HCT116 (cell line): ENCODE measurements around the gene ZNF462. TPM values are rescaled to one million over a fixed set of nuclear protein-coding genes. Genes with fewer than 3 reads are reported as not detected.

Experiments used
- ATAC-seq: fragments of 200-7000 bp; cut with Tn5 transposase; 2 replicates; pipeline ENCODE4 v1.9.1; 2020; ENCODE audit warnings: mild to moderate bottlenecking, moderate library complexity
- BruUV-seq: library from RNA; stranded (reverse); fragments of 400-500 nt; replicated peaks from 2 replicates; lab custom pipeline; 2021; lab: Mats Ljungman, UMichigan
- CTCF ChIA-PET: fragments of 300-600 bp; sonication (Branson Sonifier 250); formaldehyde crosslinking; loops from one replicate; lab custom pipeline; 2021; ENCODE audit warnings: antibody characterized with exemption; lab: Charles Lee
- POLR2A ChIA-PET: fragments of 300-600, 350-600 bp; sonication (Branson Sonifier 250); formaldehyde crosslinking; loops from one replicate; lab custom pipeline; 2021; ENCODE audit warnings: antibody characterized with exemption; lab: Charles Lee
- RAD21 ChIA-PET, 2 experiments: fragments of 300-600 bp; sonication (Branson Sonifier 250); formaldehyde crosslinking; loops; one replicate each; lab custom pipeline; 2023; ENCODE audit warnings: low total read pairs in 2 of 2; ENCODE audit not compliant: uncharacterized antibody in 2 of 2, unreplicated experiment in 2 of 2, low non-redundant PET in 1 of 2; lab: Charles Lee
- DNase-seq: peaks from one replicate; pipeline ENCODE4 v3.0.0-alpha.2; 2010; ENCODE audit warnings: low read depth, low spot score
- H2AFZ ChIP-seq: fragments of 200-600 bp; shearing (Covaris generic), sonication (generic); 2 replicates; pipeline ENCODE4 v1.6.1; 2017; ENCODE audit warnings: low read depth, mixed run types, mixed read lengths, antibody characterized with exemption, low read length; ENCODE audit not compliant: poor library complexity, severe bottlenecking
- H3K27ac ChIP-seq: 2 replicates; pipeline ENCODE4 v1.5.1; 2012; ENCODE audit warnings: low read depth, low read length
- H3K27me3 ChIP-seq: fragments of 200-600 bp; sonication (generic); 2 replicates; pipeline ENCODE4 v1.6.1; 2016; ENCODE audit warnings: mixed run types, low read length, mixed read lengths; ENCODE audit not compliant: insufficient read depth
- H3K36me3 ChIP-seq, 2 experiments: fragments of 200-500 bp in 1 of 2; fragments of 200-600 bp in 1 of 2; sonication (Bioruptor generic) in 1 of 2; sonication (generic) in 1 of 2; 2 replicates each; pipeline versions ENCODE4 v1.5.1 to v1.6.1; 2014 to 2016; ENCODE audit warnings: low read length in 2 of 2, inconsistent platforms in 1 of 2, mixed read lengths in 1 of 2, mixed run types in 1 of 2; ENCODE audit not compliant: insufficient read depth in 2 of 2, control insufficient read depth in 1 of 2
- H3K4me1 ChIP-seq, 2 experiments: fragments of 200-600 bp in 1 of 2; sonication (generic) in 1 of 2; 2 replicates each; pipeline versions ENCODE4 v1.5.1 to v1.6.1; 2012 to 2017; ENCODE audit warnings: low read length in 2 of 2, inconsistent platforms in 1 of 2, mild to moderate bottlenecking in 1 of 2, mixed read lengths in 1 of 2, mixed run types in 1 of 2, moderate library complexity in 1 of 2; ENCODE audit not compliant: insufficient read depth in 2 of 2, control insufficient read depth in 1 of 2
- H3K4me2 ChIP-seq: fragments of 200-600 bp; sonication (generic); 2 replicates; pipeline ENCODE4 v1.6.1; 2017; ENCODE audit warnings: mixed run types, low read length, mixed read lengths
- H3K4me3 ChIP-seq, 2 experiments: fragments of 200-600 bp in 1 of 2; sonication (generic) in 1 of 2; replicated peaks in 1 of 2; 2 replicates each; pipeline ENCODE4 v1.5.1; 2011 to 2016; ENCODE audit warnings: low read length in 2 of 2, control low read depth in 1 of 2, low read depth in 1 of 2, mild to moderate bottlenecking in 1 of 2, mixed read lengths in 1 of 2, mixed run types in 1 of 2
- H3K79me2 ChIP-seq: fragments of 200-600 bp; sonication (generic); 2 replicates; pipeline ENCODE4 v1.6.1; 2017; ENCODE audit warnings: mild to moderate bottlenecking, mixed run types, low read length, moderate library complexity, mixed read lengths; ENCODE audit not compliant: insufficient read depth
- H3K9ac ChIP-seq: fragments of 200-600 bp; sonication (generic); 2 replicates; pipeline ENCODE4 v1.6.1; 2016; ENCODE audit warnings: low read length, mixed read lengths
- H3K9me2 ChIP-seq: fragments of 200-600 bp; sonication (generic), shearing (Covaris generic); 2 replicates; pipeline ENCODE4 v1.6.1; 2017; ENCODE audit warnings: mixed run types, mild to moderate bottlenecking, moderate library complexity; ENCODE audit not compliant: insufficient read depth
- H3K9me3 ChIP-seq, 2 experiments: fragments of 200-500 bp in 1 of 2; fragments of 200-600 bp in 1 of 2; sonication (Bioruptor generic) in 1 of 2; sonication (generic) in 1 of 2; 2 replicates each; pipeline ENCODE4 v1.6.1; 2014 to 2017; ENCODE audit warnings: low read length in 2 of 2, mixed read lengths in 2 of 2, inconsistent platforms in 1 of 2, low read depth in 1 of 2, mild to moderate bottlenecking in 1 of 2, mixed run types in 1 of 2, moderate library complexity in 1 of 2; ENCODE audit not compliant: control insufficient read depth in 1 of 2, insufficient read depth in 1 of 2
- H4K20me1 ChIP-seq: fragments of 200-600 bp; sonication (generic), shearing (Covaris generic); 2 replicates; pipeline ENCODE4 v1.6.1; 2017; ENCODE audit warnings: mixed run types, mild to moderate bottlenecking, moderate library complexity; ENCODE audit not compliant: insufficient read depth
- CBX3 ChIP-seq: IDR thresholded peaks from 2 replicates; pipeline ENCODE4 v1.6.1; 2012; ENCODE audit warnings: low read depth
- CEBPB ChIP-seq: IDR thresholded peaks from 2 replicates; pipeline ENCODE4 v1.6.1; 2012; ENCODE audit warnings: low read depth
- ELF1 ChIP-seq: IDR thresholded peaks from 2 replicates; pipeline ENCODE4 v1.6.1; 2012; ENCODE audit warnings: low read depth, borderline replicate concordance
- EZH2 ChIP-seq: fragments of 200-600 bp; sonication (generic); IDR thresholded peaks from 2 replicates; pipeline ENCODE4 v1.6.1; 2017; ENCODE audit warnings: antibody characterized with exemption, mixed run types
- EZH2phosphoT487 ChIP-seq: fragments of 200-600 bp; IDR thresholded peaks from 2 replicates; pipeline ENCODE4 v1.6.1; 2018; ENCODE audit warnings: antibody characterized with exemption, borderline replicate concordance
- FOSL1 ChIP-seq: IDR thresholded peaks from 2 replicates; pipeline ENCODE4 v1.6.1; 2012; ENCODE audit warnings: low read depth
- JUND ChIP-seq: IDR thresholded peaks from 2 replicates; pipeline ENCODE4 v1.6.1; 2012
- POLR2AphosphoS5 ChIP-seq: IDR thresholded peaks from 2 replicates; pipeline ENCODE4 v1.6.1; 2011; ENCODE audit warnings: mild to moderate bottlenecking, low read depth, low read length, moderate library complexity
- SRF ChIP-seq: IDR thresholded peaks from 2 replicates; pipeline ENCODE4 v1.6.1; 2012; ENCODE audit warnings: low read depth
- YY1 ChIP-seq: IDR thresholded peaks from 2 replicates; pipeline ENCODE4 v1.6.1; 2011; ENCODE audit warnings: low read length, low read depth, moderate library complexity, mild to moderate bottlenecking; ENCODE audit not compliant: insufficient replicate concordance; ENCODE audit errors: extremely low read depth
- ZFX ChIP-seq: fragments of 450-650 bp; IDR thresholded peaks from 2 replicates; pipeline ENCODE4 v1.6.1; 2017
- intact Hi-C: fragments of 100-400 bp; cut with micrococcal nuclease; formaldehyde crosslinking; loops from 2 replicates; pipeline ENCODE4 v1.10.0; 2022
- total RNA-seq: library from RNA; stranded (reverse); gene quantifications from one replicate; pipeline ENCODE4 v1.2.1, GENCODE V29; 2021; ENCODE audit not compliant: unreplicated experiment
- TF ChIP-seq, protein P1 (sequence below): IDR thresholded peaks from 2 replicates; pipeline ENCODE4 v1.6.1; 2012
- TF ChIP-seq, protein P2 (sequence below): IDR thresholded peaks from 2 replicates; pipeline ENCODE4 v1.6.1; 2012
- TF ChIP-seq, protein P3 (sequence below): IDR thresholded peaks from 2 replicates; pipeline ENCODE4 v1.6.1; 2012; ENCODE audit warnings: low read depth

Gene ZNF462
- total RNA-seq, 1 experiment from 2014 or later = 18.1 TPM

DNA sequence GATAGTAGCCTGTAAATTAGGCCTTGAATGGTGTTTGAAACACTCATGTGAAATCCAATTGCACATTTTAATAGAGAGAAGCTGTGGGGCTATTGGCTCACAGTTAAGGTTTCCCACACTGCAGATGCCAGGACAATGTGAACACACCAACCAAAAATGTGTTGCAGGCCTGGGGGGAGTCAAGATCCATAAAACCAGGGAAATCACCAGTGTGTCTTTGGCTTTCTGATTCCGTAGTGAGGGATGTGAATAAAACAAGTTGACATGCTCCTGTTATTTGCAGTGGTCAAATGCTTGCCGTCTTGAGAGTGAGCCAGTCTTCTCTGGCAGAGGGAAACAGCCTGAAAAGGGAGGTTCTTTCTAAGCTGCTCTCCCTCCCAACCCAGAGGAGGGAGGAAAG is 79.0 kb downstream of the ZNF462 start:
- H3K9me3 ChIP-seq = no peaks in the 10 kb centered on the region
- BruUV-seq = no TSS peak
- H4K20me1 ChIP-seq = no peaks in the 10 kb centered on the region
- intact Hi-C loops = no loop called here
- no peak overlapping the region for H3K27ac ChIP-seq
- ChIA-PET CTCF (no interaction called here), POLR2A (no interaction called here)
- H3K9ac ChIP-seq = no peak overlapping the region
- H3K36me3 ChIP-seq = no peaks in the 10 kb centered on the region
- no peak for DNase-seq
- H3K79me2 ChIP-seq = no peaks in the 10 kb centered on the region
- TF ChIP-seq, protein P1, sequence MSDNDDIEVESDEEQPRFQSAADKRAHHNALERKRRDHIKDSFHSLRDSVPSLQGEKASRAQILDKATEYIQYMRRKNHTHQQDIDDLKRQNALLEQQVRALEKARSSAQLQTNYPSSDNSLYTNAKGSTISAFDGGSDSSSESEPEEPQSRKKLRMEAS = no peak
- TF ChIP-seq YY1 = no peak
- no peak for TF ChIP-seq POLR2AphosphoS5
- TF ChIP-seq SRF = no peak
- no peak for TF ChIP-seq ZFX
- TF ChIP-seq EZH2 = no peak
- TF ChIP-seq JUND = no peak
- TF ChIP-seq ELF1 = no peak
- TF ChIP-seq, protein P2, sequence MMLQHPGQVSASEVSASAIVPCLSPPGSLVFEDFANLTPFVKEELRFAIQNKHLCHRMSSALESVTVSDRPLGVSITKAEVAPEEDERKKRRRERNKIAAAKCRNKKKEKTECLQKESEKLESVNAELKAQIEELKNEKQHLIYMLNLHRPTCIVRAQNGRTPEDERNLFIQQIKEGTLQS = no peak
- TF ChIP-seq, all 23 proteins: peak for 0
- ATAC-seq = no peak
- no peak overlapping the region for H2AFZ ChIP-seq
- H3K27me3 ChIP-seq = no peaks in the 10 kb centered on the region
- RAD21 ChIA-PET = no interaction called here
- no peaks in the 10 kb centered on the region for H3K9me2 ChIP-seq
- H3K4me2 ChIP-seq = no peak overlapping the region
- H3K4me3 ChIP-seq = no peak overlapping the region
- no peaks in the 10 kb centered on the region for H3K4me1 ChIP-seq

DNA sequence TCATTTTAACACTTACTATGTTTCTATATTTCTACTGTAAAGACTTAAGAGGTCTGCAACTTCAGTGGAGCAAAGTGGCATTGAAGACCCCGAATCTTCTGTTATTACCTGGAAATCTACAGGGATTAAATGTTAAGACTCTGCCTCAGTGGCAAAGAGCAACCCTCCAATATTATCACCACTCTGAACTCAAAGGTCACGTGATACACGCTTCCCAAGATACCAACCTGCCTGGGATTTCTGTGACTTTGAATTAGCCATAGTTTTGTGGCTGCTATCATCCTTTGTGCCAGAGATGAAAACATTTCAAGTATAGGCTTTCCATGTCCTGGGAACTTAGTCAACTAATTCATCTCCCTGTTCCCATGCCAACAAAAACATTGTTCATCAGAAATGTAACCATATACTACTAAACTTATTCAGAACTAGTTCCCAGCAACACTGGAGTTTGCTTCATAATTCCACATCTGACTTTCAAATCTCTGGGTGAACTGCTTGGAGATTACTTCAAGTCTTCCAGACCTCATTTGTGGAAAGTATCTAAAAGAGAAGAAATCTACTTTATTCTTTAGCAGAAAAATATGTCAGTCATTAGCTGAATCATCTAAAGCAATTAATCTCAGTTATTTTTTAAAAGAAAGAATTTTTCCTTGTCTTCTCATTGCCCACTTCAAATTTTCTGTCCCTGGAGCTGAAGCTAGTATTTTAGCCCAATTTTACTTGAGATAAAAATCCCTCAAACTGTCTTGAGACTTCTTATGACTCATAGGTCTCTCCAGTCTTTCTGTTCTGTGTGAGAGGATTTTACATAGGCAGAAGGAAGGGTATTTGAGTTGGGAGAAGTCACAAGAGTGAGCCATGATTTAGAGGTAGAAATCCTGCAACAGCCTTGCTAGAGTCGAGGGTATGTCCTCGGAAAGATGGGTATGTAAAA is 83.0 kb downstream of the ZNF462 start:
- no peak overlapping the region for H3K4me3 ChIP-seq
- intact Hi-C loops = no loop called here
- ChIA-PET RAD21 (no interaction called here), POLR2A (no interaction called here), CTCF (no interaction called here)
- BruUV-seq = no TSS peak
- ATAC-seq = no peak
- H3K27me3 ChIP-seq = no peaks in the 10 kb centered on the region
- H3K79me2 ChIP-seq = no peaks in the 10 kb centered on the region
- no peaks in the 10 kb centered on the region for H3K9me2 ChIP-seq
- DNase-seq = no peak
- no peaks in the 10 kb centered on the region for H4K20me1 ChIP-seq
- H2AFZ ChIP-seq = no peak overlapping the region
- no peak overlapping the region for H3K4me2 ChIP-seq
- H3K36me3 ChIP-seq = no peaks in the 10 kb centered on the region
- H3K9ac ChIP-seq = no peak overlapping the region
- no peaks in the 10 kb centered on the region for H3K9me3 ChIP-seq
- no peaks in the 10 kb centered on the region for H3K4me1 ChIP-seq
- H3K27ac ChIP-seq = no peak overlapping the region
- no peak for TF ChIP-seq JUND
- TF ChIP-seq, protein P2 = no peak
- no peak for TF ChIP-seq ELF1
- no peak for TF ChIP-seq SRF
- TF ChIP-seq CBX3 = no peak
- TF ChIP-seq YY1 = no peak
- TF ChIP-seq ZFX = no peak
- TF ChIP-seq, protein P3, sequence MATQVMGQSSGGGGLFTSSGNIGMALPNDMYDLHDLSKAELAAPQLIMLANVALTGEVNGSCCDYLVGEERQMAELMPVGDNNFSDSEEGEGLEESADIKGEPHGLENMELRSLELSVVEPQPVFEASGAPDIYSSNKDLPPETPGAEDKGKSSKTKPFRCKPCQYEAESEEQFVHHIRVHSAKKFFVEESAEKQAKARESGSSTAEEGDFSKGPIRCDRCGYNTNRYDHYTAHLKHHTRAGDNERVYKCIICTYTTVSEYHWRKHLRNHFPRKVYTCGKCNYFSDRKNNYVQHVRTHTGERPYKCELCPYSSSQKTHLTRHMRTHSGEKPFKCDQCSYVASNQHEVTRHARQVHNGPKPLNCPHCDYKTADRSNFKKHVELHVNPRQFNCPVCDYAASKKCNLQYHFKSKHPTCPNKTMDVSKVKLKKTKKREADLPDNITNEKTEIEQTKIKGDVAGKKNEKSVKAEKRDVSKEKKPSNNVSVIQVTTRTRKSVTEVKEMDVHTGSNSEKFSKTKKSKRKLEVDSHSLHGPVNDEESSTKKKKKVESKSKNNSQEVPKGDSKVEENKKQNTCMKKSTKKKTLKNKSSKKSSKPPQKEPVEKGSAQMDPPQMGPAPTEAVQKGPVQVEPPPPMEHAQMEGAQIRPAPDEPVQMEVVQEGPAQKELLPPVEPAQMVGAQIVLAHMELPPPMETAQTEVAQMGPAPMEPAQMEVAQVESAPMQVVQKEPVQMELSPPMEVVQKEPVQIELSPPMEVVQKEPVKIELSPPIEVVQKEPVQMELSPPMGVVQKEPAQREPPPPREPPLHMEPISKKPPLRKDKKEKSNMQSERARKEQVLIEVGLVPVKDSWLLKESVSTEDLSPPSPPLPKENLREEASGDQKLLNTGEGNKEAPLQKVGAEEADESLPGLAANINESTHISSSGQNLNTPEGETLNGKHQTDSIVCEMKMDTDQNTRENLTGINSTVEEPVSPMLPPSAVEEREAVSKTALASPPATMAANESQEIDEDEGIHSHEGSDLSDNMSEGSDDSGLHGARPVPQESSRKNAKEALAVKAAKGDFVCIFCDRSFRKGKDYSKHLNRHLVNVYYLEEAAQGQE = no peak
- TF ChIP-seq EZH2phosphoT487 = no peak
- TF ChIP-seq, protein P1 = no peak
- no peak for TF ChIP-seq FOSL1
- TF ChIP-seq POLR2AphosphoS5 = no peak
- no peak for TF ChIP-seq CEBPB
